WERI-Rb-1 (cell line): ENCODE data around the gene STAT6.

Experiments
- DNase-seq: peaks from one replicate; pipeline ENCODE4 v3.0.0-alpha.2; 2020
- H3K27ac ChIP-seq: fragments of 250-450 bp; sonication (Bioruptor Pico); 2 replicates; pipeline ENCODE4 v1.5.1; 2020; ENCODE audit warnings: mild to moderate bottlenecking, moderate library complexity
- H3K27me3 ChIP-seq: fragments of 250-450 bp; sonication (Bioruptor Pico); 2 replicates; pipeline ENCODE4 v1.5.1; 2021; ENCODE audit warnings: mild to moderate bottlenecking, low read depth, moderate library complexity; ENCODE audit not compliant: insufficient read depth, severe bottlenecking
- H3K36me3 ChIP-seq: fragments of 250-450 bp; sonication (Bioruptor Pico); 2 replicates; pipeline ENCODE4 v1.5.1; 2020; ENCODE audit warnings: mild to moderate bottlenecking, moderate library complexity
- H3K4me3 ChIP-seq: 2 replicates; pipeline ENCODE4 v1.5.1; 2011; ENCODE audit warnings: low read depth, mild to moderate bottlenecking, control low read depth, low read length
- H3K9me3 ChIP-seq: fragments of 250-450 bp; sonication (Bioruptor Pico); 2 replicates; pipeline ENCODE4 v1.5.1; 2021; ENCODE audit warnings: mild to moderate bottlenecking, moderate library complexity; ENCODE audit not compliant: severe bottlenecking
- TF ChIP-seq, protein P1 (sequence below): IDR thresholded peaks from 2 replicates; pipeline ENCODE4 v1.5.1; 2011; ENCODE audit warnings: low read depth, mild to moderate bottlenecking, control low read depth, inconsistent platforms, low read length

The STAT6 gene

GRCh38 chr12:57158186-57158585 is 47.0 kb upstream of the STAT6 start:
- DNase-seq: no peak
- no peaks in the 10 kb centered on the region for H3K9me3 ChIP-seq

GRCh38 chr12:57157588-57158173 is 46.5 kb upstream of the STAT6 start:
- Histone ChIP-seq H3K4me3 (no peak overlapping the region), H3K9me3 (no peaks in the 10 kb centered on the region), H3K27me3 (no peaks in the 10 kb centered on the region), H3K27ac (no peak overlapping the region), H3K36me3 (no peaks in the 10 kb centered on the region; the same call in 1 of the 2 replicates)
- DNase-seq: no peak
- TF ChIP-seq, protein P1, sequence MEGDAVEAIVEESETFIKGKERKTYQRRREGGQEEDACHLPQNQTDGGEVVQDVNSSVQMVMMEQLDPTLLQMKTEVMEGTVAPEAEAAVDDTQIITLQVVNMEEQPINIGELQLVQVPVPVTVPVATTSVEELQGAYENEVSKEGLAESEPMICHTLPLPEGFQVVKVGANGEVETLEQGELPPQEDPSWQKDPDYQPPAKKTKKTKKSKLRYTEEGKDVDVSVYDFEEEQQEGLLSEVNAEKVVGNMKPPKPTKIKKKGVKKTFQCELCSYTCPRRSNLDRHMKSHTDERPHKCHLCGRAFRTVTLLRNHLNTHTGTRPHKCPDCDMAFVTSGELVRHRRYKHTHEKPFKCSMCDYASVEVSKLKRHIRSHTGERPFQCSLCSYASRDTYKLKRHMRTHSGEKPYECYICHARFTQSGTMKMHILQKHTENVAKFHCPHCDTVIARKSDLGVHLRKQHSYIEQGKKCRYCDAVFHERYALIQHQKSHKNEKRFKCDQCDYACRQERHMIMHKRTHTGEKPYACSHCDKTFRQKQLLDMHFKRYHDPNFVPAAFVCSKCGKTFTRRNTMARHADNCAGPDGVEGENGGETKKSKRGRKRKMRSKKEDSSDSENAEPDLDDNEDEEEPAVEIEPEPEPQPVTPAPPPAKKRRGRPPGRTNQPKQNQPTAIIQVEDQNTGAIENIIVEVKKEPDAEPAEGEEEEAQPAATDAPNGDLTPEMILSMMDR: no peak

More at GRCh38 chr12:57158186-57158585, 47.0 kb upstream of the STAT6 start:
- no peak overlapping the region for H3K4me3 ChIP-seq
- no peaks in the 10 kb centered on the region; the same call in 1 of the 2 replicates for H3K36me3 ChIP-seq
- TF ChIP-seq, protein P1: no peak
- H3K27me3 ChIP-seq: no peaks in the 10 kb centered on the region
- no peak overlapping the region for H3K27ac ChIP-seq

DNA sequence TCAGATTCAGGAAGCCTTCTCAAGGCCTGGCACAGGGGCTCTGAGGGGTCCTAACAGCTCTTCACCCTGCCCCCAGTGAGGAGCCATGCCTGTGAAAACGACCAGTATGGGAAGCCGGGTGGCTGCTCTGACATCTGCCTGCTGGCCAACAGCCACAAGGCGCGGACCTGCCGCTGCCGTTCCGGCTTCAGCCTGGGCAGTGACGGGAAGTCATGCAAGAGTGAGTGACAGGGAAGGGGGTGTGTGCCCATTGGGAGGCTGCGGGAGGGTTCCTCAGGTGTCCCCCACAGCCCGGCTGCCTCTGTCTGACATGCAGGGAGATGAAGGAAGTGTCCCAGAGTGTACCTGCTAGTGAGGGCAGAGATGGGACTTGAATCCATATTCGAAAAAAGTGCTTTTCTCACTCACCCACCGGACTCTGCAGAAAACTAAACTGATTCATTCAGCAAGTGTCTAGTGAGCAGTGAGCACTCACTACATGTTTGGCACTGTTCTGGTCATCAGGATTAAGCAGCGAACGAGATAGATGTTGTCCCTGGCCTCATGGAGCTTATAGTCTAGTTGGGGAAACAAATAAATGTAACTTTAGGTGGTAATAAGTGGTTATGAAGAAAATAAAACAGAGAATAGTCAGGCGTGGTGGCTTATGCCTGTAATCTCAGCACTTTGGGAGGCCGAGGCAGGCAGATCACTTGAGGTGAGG is 45.7 kb upstream of the STAT6 start:
- H3K4me3 ChIP-seq: no peak overlapping the region
- no peak for DNase-seq
- H3K9me3 ChIP-seq: no peaks in the 10 kb centered on the region
- no peaks in the 10 kb centered on the region for H3K27me3 ChIP-seq
- TF ChIP-seq, protein P1: no peak
- H3K27ac ChIP-seq: no peak overlapping the region
- no peaks in the 10 kb centered on the region; the same call in 1 of the 2 replicates for H3K36me3 ChIP-seq

- H3K36me3 ChIP-seq: no peaks in the 10 kb centered on the region
- no peak overlapping the region for H3K27ac ChIP-seq
- no peak for DNase-seq
- TF ChIP-seq, protein P1: no peak
- no peak overlapping the region for H3K4me3 ChIP-seq
- no peaks in the 10 kb centered on the region for H3K27me3 ChIP-seq
- H3K9me3 ChIP-seq: no peaks in the 10 kb centered on the region
Measured at GRCh38 chr12:57154804-57155434, 43.8 kb upstream of the STAT6 start.

GRCh38 chr12:57154076-57154475 is 42.9 kb upstream of the STAT6 start:
- no peak overlapping the region for H3K27ac ChIP-seq
- no peaks in the 10 kb centered on the region for H3K9me3 ChIP-seq
- TF ChIP-seq, protein P1: no peak
- no peak for DNase-seq
- H3K4me3 ChIP-seq: no peak overlapping the region
- no peaks in the 10 kb centered on the region for H3K27me3 ChIP-seq
- no peaks in the 10 kb centered on the region for H3K36me3 ChIP-seq
